AG09309 (cell line): ENCODE data around the gene NT5C2.
"Not testable (repeated sequence)": the region's sequence is repeated elsewhere in the genome, so short reads cannot be mapped to it uniquely, and the experiment has no call there.

Source experiments
- DNase-seq: peaks from one replicate; pipeline ENCODE4 v3.0.0-alpha.2; 2010; ENCODE audit warnings: low read depth
- H3K4me3 ChIP-seq: 2 replicates; pipeline ENCODE4 v1.5.1; 2011; ENCODE audit warnings: mild to moderate bottlenecking, low read depth, low read length, moderate library complexity; ENCODE audit not compliant: control insufficient read depth
- TF ChIP-seq, protein P1 (sequence below): IDR thresholded peaks from 2 replicates; pipeline ENCODE4 v1.5.1; 2011; ENCODE audit warnings: mild to moderate bottlenecking, low read depth, low read length, inconsistent platforms; ENCODE audit not compliant: insufficient read depth, control insufficient read depth; ENCODE audit errors: missing control alignments

The NT5C2 gene

DNA sequence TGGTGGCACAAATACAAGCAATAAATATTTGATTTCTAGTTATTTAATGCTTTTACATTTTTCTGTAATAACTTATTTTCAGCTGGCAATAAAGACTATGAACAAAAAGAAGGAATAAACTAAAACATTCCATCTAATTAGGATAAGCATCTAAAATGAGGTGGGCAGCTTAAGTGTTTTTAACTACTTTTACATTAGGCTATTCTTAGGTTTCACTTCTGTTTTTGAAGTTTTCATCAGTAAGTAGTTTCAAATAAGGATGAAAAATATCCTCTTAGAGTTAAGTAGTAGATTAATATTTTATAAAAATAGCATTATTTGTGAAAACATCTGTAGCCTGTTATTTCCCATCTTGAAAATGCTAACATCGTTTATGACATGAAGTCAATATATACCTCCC lies 15.9 kb downstream of the NT5C2 start:
- TF ChIP-seq, protein P1, sequence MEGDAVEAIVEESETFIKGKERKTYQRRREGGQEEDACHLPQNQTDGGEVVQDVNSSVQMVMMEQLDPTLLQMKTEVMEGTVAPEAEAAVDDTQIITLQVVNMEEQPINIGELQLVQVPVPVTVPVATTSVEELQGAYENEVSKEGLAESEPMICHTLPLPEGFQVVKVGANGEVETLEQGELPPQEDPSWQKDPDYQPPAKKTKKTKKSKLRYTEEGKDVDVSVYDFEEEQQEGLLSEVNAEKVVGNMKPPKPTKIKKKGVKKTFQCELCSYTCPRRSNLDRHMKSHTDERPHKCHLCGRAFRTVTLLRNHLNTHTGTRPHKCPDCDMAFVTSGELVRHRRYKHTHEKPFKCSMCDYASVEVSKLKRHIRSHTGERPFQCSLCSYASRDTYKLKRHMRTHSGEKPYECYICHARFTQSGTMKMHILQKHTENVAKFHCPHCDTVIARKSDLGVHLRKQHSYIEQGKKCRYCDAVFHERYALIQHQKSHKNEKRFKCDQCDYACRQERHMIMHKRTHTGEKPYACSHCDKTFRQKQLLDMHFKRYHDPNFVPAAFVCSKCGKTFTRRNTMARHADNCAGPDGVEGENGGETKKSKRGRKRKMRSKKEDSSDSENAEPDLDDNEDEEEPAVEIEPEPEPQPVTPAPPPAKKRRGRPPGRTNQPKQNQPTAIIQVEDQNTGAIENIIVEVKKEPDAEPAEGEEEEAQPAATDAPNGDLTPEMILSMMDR, result no peak
- no peak overlapping the region for H3K4me3 ChIP-seq
- no peak for DNase-seq

DNA sequence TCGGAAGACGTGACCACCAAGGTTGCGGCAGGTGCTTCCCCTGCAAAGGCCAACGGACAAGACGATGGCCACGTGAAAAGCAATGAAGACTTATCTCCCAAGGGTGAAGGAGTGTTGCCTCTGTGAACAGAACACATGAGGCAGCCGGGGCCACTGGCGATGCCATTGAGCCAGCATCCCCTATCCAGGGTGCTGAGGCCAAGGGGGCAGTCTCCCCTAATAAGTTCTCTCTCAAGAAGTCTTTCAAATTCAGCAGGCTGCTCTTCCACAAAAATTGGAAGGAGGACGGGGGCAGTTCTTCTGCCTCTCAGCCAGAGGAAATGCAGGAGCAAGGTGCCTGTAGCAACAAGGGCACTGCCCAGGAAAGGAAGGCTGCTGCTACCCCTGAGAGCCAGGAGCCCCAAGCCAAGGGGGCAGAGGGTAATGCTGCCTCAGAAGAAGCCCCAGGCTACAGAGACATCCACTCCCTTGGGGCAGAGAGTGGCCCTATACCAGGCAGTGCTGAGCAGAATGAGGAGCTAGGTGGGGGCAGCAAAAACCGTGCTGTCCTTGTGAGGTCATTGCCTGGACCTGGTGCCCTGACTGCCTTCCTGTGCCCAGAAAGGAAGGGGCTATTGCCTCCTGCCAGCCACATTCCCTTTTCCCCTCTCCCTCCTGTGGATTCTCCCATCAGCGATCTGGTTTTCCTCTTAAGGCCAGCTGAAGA lies 17.3 kb downstream of the NT5C2 start:
- TF ChIP-seq, protein P1, result no peak
- DNase-seq, result no peak
- no peak overlapping the region for H3K4me3 ChIP-seq

DNA sequence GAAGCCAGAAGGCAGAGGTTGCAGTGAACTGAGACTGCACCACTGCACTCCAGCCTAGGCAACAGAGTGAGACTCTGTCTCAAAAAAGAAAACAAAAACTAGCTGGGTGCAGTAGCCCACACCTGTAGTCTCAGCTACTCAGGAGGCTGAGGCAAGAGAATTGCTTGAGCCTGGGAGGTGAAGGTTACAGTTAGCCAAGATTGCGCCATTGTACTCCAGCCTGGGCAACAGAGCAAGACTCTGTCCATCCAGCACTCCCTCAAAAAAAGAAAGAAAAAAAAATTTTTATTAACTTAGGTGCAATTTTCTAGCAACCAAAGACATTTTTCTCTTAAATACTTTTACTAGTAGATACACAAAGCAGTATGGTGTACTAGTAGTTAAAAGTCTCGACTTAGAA lies 18.7 kb downstream of the NT5C2 start:
- not testable (repeated sequence) for DNase-seq, H3K4me3 ChIP-seq

DNA sequence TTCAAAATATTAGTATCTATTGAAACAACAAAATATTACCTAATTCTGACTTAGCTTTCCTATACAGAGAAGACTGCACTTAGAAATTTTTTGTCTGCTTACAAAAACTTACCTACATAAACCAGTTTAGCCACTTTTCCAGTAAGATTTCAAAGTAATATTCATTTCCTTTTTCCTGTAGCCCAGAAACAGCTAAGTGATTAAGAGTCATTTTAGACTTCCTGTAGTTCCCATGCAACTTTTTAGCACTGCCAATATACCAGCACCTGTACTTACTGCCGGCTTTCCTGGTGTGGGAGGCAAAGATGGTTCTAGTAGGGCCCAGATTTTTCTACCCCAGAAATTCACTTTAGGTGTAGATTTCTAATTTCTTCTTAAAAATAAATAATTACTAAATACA lies 21.8 kb downstream of the NT5C2 start:
- H3K4me3 ChIP-seq, result no peak overlapping the region
- no peak for DNase-seq
- TF ChIP-seq, protein P1, result no peak

DNA sequence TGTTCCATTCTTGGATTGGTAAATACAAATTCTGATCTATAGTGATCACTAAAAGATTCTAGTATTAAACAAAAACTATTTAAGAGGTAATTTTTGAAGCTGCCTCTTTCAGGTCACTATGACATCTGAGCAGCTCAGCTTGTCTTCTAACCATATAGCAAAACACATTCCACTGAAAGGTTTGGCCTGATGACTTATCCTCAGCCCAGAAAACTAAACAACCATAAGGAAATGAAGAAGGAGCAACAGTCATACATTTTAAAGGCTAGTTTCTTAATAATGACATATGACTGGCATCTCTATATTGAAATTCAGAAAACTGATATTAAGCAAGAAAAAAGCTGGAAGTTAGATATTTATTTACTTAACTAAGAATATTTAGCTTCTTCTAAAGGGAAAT lies 24.6 kb downstream of the NT5C2 start:
- no peak overlapping the region for H3K4me3 ChIP-seq
- no peak for DNase-seq
- TF ChIP-seq, protein P1, result no peak

DNA sequence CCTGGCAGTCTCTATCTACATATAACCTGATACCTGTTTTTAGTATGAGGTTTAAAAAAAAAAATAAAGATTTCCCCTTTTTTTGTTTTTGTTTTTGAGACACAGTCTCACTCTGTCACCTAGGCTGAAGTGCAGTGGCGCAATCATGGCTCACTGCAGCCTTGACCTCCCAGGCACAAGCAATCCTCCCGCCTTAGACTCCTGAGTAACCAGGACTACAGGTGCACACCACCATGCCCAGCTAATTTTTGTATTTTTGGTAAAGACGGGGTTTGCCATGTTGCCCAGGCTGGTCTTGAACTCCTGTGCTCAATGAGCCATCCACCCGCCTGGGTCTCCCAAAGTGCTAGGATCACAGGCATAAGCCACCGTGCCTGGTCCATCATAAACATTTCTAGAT lies 25.5 kb downstream of the NT5C2 start:
- DNase-seq, H3K4me3 ChIP-seq: not testable (repeated sequence)

DNA sequence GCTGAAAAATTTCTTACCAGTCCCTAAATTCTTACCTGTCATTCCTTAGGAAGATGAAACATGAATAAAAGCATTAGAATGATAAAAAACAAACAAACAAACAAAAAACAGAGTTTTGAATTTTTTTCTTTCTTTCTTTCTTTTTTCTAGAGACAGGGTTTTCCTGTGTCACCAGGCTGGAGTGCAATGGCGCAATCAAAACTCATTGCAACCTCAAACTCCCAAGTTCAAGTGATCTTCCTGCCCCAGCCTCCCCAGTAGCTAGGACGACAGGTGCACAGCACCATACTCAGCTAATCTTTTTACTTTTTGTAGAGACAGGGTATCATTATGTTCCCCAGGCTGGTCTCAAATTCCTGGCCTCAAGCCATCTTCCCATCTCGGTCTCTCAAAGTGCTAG lies 26.5 kb downstream of the NT5C2 start:
- DNase-seq, result no peak
- no peak overlapping the region for H3K4me3 ChIP-seq

DNA sequence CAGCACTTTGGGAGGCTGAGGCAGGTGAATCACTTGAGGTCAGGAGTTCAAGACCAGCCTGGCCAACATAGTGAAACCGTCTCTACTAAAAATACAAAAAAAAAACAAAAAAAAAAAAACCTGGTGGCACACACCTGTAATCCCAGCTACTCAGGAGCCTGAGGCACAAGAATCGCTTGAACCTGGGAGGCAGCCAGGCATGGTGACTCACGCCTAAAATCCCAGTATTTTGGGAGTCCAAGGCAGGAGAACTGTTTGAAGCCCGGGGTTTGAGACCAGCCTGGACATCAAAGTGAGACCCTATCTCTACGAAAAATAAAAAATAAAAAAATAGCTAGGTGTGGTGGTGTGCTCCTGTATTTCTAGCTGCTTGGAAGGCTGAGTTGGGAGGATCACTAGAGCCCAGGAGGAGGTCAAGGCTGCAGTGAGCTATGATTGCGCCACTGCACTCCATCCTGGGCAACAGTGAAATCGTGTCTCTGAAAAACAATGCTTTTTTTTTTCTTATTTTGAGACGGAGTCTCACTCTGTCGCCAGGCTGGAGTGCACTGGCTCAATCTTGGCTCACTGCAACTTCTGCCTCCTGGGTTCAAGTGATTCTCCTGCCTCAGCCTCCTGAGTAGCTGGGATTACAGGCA lies 29.2 kb downstream of the NT5C2 start:
- not testable (repeated sequence) for DNase-seq, H3K4me3 ChIP-seq

More for the DNA sequence above, 26.5 kb downstream of the NT5C2 start:
- TF ChIP-seq, protein P1, result no peak
